Testis (tissue), 2 donors: Measurements from ENCODE around the gene KCNK10.

Experiments
- CTCF ChIP-seq, 3 experiments: fragments of 450-650 bp in 2 of 3; fragments of 200-600 bp in 1 of 3; sonication (generic) in 1 of 3; IDR thresholded peaks; one replicate each; pipeline ENCODE4 v1.5.1; 2016 to 2019; ENCODE audit warnings: antibody characterized with exemption in 3 of 3, mild to moderate bottlenecking in 2 of 3, moderate library complexity in 1 of 3
- POLR2A ChIP-seq: fragments of 450-650 bp; IDR thresholded peaks from one replicate; pipeline ENCODE4 v1.6.1; 2017; ENCODE audit warnings: antibody characterized with exemption, mild to moderate bottlenecking, moderate library complexity

GRCh38 chr14:88210426-88210825 lies 112.6 kb downstream of the KCNK10 start:
- TF ChIP-seq CTCF (IDR thresholded peaks at IDR 0.05) (no peak), POLR2A (no peak)
